ENCODE results near the gene CEP43.

CEP43 gene

GRCh38 chr6:167015302-167015701 is 16.1 kb downstream of the CEP43 start:
- no peak for DNase-seq

GRCh38 chr6:167020206-167020605 is 21.0 kb downstream of the CEP43 start:
- DNase-seq, result no peak

DNA sequence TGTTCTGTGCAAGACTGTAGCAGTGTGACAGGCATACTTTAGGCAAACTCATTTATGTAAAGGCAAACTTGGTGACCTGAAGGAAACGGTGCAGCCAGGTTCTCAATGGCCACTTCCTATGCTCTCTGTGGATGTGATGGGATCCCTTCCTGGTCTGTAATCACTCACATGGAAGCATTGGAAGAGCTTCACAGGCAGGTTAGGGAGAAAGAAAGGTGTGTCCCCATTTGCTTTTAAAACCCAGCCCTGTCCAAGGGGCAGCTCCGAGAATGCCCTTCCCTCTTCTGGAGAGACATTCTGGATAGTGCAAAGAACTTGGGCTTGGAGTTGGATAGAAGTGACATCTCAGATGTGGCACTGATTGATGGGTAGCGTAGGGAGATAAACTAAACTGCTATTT is 28.1 kb downstream of the CEP43 start:
- no peak for DNase-seq

DNA sequence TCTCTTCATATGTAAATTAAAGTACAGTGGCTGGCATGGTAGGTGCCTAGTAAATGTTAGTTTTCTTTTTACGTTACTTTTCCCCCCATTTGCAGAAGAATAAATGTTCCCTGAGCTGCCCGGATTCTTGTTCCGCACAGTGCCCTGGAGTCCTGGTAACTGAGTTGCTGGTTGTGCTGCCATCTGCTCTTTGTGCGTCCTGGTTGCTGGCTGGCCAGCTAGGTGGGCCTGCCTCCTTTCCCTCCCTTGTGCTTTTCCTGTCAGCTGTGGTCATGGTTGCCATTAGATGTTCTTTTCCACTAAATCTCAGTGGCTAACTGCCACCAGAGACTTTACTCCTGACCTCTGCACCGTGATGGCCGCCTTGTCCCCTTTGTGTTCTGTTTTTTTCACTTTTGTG is 28.6 kb downstream of the CEP43 start:
- DNase-seq, result no peak

GRCh38 chr6:167030222-167031072 is 31.2 kb downstream of the CEP43 start:
- no peak for DNase-seq

- no peak for DNase-seq
Measured at GRCh38 chr6:167031082-167031709, 32.0 kb downstream of the CEP43 start.

DNA sequence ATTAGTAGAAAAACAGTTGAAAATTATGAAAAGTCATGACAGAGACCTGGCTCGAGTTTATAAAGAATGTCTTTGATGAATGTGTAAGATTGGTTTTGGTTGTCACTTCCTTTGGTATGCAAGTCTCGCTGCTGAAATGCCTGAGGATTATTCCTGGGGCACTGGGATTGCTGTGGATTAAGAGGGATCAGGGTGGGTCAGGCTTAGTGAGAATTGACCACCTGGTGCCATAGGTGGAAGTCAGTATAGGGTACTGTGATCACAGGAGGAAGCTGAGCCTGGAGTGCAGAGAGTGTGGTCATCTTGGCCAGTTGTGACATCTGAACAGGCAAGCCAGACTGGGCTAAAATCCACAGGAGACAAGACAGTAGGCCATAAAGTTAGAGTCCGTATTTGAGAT is 34.9 kb downstream of the CEP43 start:
- no peak for DNase-seq

DNA sequence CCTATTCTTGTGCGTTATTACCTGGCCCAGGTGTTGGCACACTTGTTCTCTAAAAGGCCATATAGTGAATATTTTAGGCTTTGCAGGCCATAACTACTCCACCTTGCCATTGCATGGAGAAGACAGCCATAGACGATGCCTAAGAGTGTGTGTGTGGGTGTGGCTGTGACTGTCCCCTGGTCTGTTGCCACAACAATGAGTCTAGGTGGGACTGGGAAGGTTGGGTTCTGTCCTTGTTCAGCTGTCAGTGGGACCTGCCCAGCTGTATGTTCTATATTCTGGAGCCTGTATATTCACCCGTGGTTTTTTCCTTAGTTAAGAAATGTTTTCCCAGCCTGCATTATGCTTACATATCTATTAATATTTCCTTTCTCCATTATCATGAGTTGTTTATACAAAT is 38.6 kb downstream of the CEP43 start:
- DNase-seq, result no peak

- no peak for DNase-seq
Measured at GRCh38 chr6:167044696-167045095, 45.5 kb downstream of the CEP43 start.

- DNase-seq, result no peak
Measured at GRCh38 chr6:167045828-167046580, 46.8 kb downstream of the CEP43 start.

GRCh38 chr6:167046861-167047495 is 47.8 kb downstream of the CEP43 start:
- no peak for DNase-seq

- no peak for DNase-seq
Measured at GRCh38 chr6:167047554-167047953, 48.4 kb downstream of the CEP43 start.
